Effector memory CD8-positive, alpha-beta T cell (primary cell): ENCODE results near the gene ATOX1.
"Not testable (repeated sequence)": the region's sequence is repeated elsewhere in the genome, so short reads cannot be mapped to it uniquely, and the experiment has no call there.

Experiments
- ATAC-seq: fragments of 150-1000 bp; cut with Tn5 transposase; replicated peaks from 2 replicates; pipeline ENCODE4 v1.10.0; 2021; ENCODE audit warnings: mild to moderate bottlenecking, moderate library complexity
- DNase-seq, 3 experiments: peaks; one replicate each; pipeline ENCODE4 v3.0.0; 2021
- H3K27ac Mint-ChIP-seq, 2 donors: one replicate each; pipeline ENCODE4 v1.8.0; 2022; ENCODE audit warnings: mild to moderate bottlenecking in 2 of 2, mixed read lengths in 2 of 2, moderate library complexity in 2 of 2
- H3K27me3 Mint-ChIP-seq, 2 donors: one replicate each; pipeline ENCODE4 v1.8.0; 2022; ENCODE audit warnings: mixed read lengths in 2 of 2
- H3K36me3 Mint-ChIP-seq: one replicate; pipeline ENCODE4 v1.8.0; 2022; ENCODE audit warnings: mild to moderate bottlenecking, moderate library complexity, mixed read lengths; ENCODE audit not compliant: insufficient read depth
- H3K4me1 Mint-ChIP-seq, 2 donors: one replicate each; pipeline ENCODE4 v1.8.0; 2022; ENCODE audit warnings: low read depth in 2 of 2, mixed read lengths in 2 of 2
- H3K4me3 Mint-ChIP-seq, 2 donors: one replicate each; pipeline ENCODE4 v1.8.0; 2022; ENCODE audit warnings: mild to moderate bottlenecking in 2 of 2, mixed read lengths in 2 of 2, moderate library complexity in 2 of 2
- H3K9me3 Mint-ChIP-seq, 2 donors: one replicate each; pipeline ENCODE4 v1.8.0; 2022; ENCODE audit warnings: mixed read lengths in 2 of 2

Gene ATOX1

DNA sequence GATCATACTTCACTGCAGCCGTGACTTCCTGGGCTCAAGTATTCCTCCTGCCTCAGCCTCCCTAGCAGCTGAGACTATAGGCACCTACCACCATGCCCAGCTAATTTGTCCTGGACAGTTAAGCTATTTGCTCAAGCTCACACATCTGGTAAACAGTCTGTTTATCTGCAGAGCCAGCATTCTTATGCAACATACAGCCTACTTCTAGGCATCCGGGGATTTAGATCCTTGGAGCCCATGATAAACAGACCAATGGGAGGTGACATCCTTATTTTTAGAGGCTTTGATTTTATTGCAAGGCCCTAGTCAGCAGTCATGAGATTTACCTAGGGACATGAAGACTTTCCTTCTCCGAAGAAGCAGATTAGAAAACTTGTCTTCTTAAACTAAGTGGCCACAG, 21.0 kb downstream of the ATOX1 start:
- Mint-ChIP-seq H3K4me1 (peaks cover 12 to 13% of the 10 kb centered on the region in 2 donors), H3K27me3 (no peaks in the 10 kb centered on the region), H3K27ac (peak overlapping the region in 1 of 2 donors; percentile 70), H3K9me3 (no peaks in the 10 kb centered on the region), H3K4me3 (no peak overlapping the region), H3K36me3 (peaks cover 19% of the 10 kb centered on the region)
- DNase-seq (no peak), ATAC-seq (no peak)

DNA sequence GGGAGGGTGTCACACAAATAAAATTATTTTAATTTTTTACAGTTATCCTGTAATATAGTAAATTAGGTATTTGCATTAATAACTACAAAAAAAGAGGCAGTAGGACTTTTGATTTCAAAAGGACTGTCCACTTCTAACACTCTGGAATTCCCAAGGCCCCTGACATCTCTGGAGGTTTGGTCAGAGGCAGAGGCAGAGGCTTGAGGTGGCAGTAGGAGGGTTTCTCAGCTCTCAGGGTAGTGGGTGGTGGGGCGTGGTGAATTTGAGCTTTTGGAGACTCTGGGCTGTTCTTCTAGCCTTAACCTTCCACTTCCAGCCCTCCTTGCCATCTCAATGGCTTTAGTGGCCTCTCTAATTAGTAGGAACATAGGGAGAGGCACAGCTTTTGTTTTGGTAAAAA, 22.8 kb downstream of the ATOX1 start:
- Mint-ChIP-seq H3K27ac (no peak overlapping the region), H3K27me3 (no peaks in the 10 kb centered on the region), H3K9me3 (no peaks in the 10 kb centered on the region), H3K4me1 (peaks cover 8% of the 10 kb centered on the region in 2 donors), H3K4me3 (no peak overlapping the region), H3K36me3 (peaks cover 16% of the 10 kb centered on the region)
- ATAC-seq (no peak), DNase-seq (no peak)

DNA sequence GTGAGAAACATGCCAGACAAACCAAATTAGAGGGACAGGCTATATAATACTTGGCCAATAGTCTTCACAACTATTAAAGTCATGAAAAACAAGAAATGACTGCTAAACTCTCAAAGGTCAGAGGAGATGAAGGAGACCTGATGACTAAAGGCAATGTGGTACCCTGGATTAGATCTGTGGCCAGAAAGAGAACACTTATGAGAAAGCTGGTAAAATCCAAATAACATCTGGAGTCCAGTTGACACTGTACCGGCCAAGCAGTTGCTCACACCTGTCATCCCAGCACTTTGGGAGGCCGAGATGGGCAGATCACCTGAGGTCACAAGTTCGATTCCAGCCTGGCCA, 24.4 kb downstream of the ATOX1 start:
- Mint-ChIP-seq H3K27ac (no peak overlapping the region), H3K27me3 (no peaks in the 10 kb centered on the region), H3K36me3 (peaks cover 19% of the 10 kb centered on the region), H3K9me3 (no peaks in the 10 kb centered on the region), H3K4me1 (peaks cover 2 to 4% of the 10 kb centered on the region in 2 donors), H3K4me3 (no peak overlapping the region)
- no peak for ATAC-seq
- DNase-seq, result no peak

DNA sequence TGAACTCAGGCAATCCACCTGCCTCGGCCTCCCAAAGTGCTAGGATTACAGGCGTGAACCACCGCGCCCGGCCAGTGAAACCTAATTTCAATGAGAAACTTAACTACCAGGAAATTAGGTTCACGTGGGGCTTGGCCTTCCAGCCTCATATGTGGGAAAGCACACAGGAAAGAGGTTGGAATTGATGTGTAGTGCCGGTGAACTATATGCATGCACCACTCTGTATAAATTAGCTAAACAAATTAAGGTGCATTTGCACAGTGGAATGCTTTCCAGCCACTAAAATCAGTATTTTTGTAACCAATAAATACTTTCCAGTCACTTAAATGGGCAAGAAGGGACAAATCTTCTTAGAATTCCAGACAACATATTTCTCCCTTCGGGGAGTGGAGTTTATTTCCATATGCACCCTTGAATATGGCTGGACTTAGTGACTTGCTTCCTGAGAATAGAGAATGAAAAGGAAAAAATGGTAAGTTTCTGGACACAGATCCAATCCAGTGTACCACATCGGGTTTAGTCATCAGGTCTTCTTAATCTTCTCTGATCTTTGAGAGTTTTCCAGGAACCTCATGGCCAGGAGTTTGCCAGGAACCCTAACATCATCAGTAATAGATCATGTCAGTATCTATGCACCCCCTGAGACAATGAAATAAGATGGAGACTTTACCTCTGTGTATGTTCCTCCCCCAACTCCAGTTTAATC, 24.9 kb downstream of the ATOX1 start:
- no peaks in the 10 kb centered on the region for H3K9me3 Mint-ChIP-seq
- H3K4me1 Mint-ChIP-seq, result peaks cover 2 to 4% of the 10 kb centered on the region in 2 donors
- no peaks in the 10 kb centered on the region for H3K27me3 Mint-ChIP-seq
- peaks cover 19% of the 10 kb centered on the region for H3K36me3 Mint-ChIP-seq
- DNase-seq (no peak), ATAC-seq (no peak)
- no peak overlapping the region for H3K27ac Mint-ChIP-seq
- no peak overlapping the region for H3K4me3 Mint-ChIP-seq

DNA sequence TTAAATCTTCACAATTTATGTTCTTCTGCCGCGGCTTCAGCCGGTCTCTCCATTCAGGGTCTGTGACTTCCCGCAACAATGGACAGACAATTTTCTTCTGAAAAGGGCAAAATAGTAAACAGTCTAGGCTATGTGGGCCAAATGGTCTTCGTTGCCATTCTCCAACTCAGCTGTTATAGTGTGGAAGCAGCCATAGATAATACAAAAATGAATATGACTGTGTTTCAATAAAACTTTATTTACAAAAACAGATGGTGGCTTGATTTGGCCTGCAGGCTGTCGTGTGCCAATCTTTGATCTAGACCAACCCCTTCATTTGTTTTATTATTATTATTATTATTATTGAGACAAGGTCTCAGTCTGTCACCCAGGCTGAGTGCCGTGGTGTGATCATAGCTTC, 28.1 kb downstream of the ATOX1 start:
- ATAC-seq (no peak), DNase-seq (no peak)
- H3K36me3 Mint-ChIP-seq, result peaks cover 24% of the 10 kb centered on the region
- no peak overlapping the region for H3K27ac Mint-ChIP-seq
- H3K4me1 Mint-ChIP-seq, result peaks cover 0 to 4% of the 10 kb centered on the region in 2 donors
- H3K27me3 Mint-ChIP-seq, result no peaks in the 10 kb centered on the region
- H3K9me3 Mint-ChIP-seq, result no peaks in the 10 kb centered on the region
- H3K4me3 Mint-ChIP-seq, result no peak overlapping the region

DNA sequence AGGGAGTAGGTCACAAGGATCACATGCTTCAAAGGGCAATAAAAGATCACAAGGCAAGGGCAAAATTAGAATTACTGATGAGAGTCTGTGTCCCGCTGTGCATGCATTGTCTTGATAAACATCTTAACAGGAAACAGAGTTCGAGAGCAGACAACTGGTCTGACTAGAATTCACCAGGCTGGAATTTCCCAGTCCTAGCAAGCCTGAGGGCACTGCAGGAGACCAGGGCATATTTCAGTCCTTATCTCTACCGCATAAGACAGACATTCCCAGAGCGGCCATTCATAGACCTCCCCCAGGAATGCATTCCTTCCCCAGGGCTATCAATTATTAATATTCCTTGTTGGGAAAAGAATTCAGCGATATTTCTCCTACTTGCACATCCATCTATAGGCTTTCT, 28.8 kb downstream of the ATOX1 start:
- Mint-ChIP-seq H3K36me3 (peaks cover 24% of the 10 kb centered on the region), H3K27ac (peak overlapping the region in 1 of 2 donors; percentile 65)
- not testable (repeated sequence) for DNase-seq, H3K9me3 Mint-ChIP-seq, H3K4me3 Mint-ChIP-seq, H3K4me1 Mint-ChIP-seq, H3K27me3 Mint-ChIP-seq, ATAC-seq

DNA sequence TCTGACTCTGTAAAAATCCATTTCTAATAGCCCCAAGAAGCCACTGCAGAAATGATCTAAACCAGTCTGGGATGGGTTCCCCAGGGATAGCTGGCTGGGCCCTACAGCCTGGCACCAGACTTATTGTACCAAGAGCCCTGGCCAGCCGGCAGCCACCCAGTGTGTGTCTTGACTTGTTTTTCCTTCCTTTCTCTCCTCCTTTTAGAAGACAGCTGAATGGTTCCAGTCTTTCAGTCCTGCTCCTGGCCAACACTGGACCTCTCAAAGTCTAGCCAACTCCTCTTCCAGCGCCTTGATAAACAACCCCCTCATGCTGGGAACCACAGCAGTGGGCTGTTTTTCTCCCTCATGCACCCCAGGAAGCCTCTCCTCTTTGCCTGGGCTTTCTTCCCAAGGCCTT, 34.1 kb downstream of the ATOX1 start:
- ATAC-seq (no peak), DNase-seq (no peak)
- Mint-ChIP-seq H3K27ac (no peak overlapping the region), H3K4me1 (peaks cover 0 to 2% of the 10 kb centered on the region in 2 donors), H3K4me3 (no peak overlapping the region), H3K9me3 (no peaks in the 10 kb centered on the region), H3K27me3 (no peaks in the 10 kb centered on the region), H3K36me3 (peaks cover 8% of the 10 kb centered on the region)

DNA sequence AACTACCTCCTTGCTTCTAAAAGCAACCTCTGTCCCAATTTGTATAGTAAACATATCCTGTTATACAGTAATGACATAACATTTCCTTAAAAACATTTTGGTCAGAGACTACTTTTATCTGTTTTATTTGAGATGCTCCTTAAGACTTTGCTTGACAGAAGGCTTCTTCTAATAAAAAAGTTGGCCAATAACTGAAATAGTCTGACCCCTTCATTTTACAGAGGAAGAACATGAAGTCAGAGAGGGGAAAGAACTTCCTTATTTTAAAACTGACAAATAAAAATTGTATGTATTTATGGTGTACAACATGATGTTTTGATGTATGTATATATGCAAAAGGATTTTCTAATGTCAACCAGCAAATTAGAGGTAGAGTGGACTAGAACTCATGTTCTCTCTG, 35.9 kb downstream of the ATOX1 start:
- ATAC-seq, result no peak
- H3K4me1 Mint-ChIP-seq, result no peaks in the 10 kb centered on the region
- peaks cover 4% of the 10 kb centered on the region for H3K36me3 Mint-ChIP-seq
- no peak for DNase-seq
- H3K27ac Mint-ChIP-seq, result no peak overlapping the region
- no peaks in the 10 kb centered on the region for H3K9me3 Mint-ChIP-seq
- no peak overlapping the region for H3K4me3 Mint-ChIP-seq
- no peaks in the 10 kb centered on the region for H3K27me3 Mint-ChIP-seq

DNA sequence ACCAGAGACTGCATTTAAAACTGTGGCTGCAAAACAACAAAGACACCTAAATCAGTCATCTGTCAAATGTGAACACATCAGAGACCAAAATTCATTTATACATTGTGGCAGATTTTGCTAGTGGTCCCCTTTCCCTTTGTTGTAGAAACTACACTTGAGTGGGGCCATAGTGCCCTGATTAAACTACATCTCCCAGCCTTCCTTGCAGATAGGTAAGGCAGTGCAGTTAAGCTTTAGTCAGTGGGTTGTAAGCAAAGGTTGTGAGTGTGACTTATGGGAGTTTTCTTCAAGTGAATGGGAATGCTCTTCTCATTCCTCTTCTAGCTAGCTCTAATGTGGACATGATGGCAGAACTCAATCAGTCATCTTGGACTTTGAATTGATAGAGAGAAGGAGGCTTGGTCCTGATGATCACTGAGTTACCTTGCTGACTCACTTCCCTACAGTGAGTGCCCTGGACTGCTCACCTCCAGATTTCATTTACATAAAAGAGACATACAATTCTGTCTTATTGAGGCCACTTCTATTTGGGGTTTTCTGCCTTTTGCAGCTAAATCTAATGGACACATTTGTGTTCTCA, 36.5 kb downstream of the ATOX1 start:
- Mint-ChIP-seq H3K36me3 (peaks cover 4% of the 10 kb centered on the region), H3K27me3 (no peaks in the 10 kb centered on the region), H3K27ac (no peak overlapping the region), H3K9me3 (no peaks in the 10 kb centered on the region), H3K4me3 (no peak overlapping the region), H3K4me1 (no peaks in the 10 kb centered on the region)
- no peak for ATAC-seq
- DNase-seq, result no peak

DNA sequence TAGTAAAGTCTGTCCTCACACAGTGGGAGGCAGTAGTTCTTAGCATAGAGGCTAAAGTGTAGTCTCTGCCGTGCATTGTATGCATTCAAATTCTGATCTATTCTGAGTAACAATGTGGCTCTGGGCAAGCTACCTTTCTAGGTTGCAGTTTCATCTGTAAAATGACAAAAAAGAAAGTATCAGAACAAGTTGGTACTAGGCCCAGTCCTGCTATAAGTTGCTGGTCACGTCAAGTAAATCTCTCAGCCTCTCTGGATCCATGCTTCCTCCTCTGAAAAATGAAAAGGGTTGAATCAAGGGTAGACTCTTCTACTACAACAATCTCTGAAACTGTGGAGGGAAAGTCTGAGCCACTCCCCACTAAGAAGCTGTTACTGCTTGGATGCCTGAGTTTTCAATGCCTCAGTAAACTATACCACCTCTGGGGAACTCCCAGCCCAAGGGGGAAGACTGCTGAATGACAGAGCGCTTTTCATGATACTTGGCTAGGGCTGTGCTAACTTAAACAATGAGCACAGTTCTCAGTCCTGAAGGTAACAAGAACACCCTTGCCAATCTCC, 37.3 kb downstream of the ATOX1 start:
- Mint-ChIP-seq H3K4me3 (no peak overlapping the region), H3K36me3 (peaks cover 4% of the 10 kb centered on the region), H3K9me3 (no peaks in the 10 kb centered on the region), H3K27me3 (no peaks in the 10 kb centered on the region), H3K4me1 (no peaks in the 10 kb centered on the region), H3K27ac (no peak overlapping the region)
- no peak for DNase-seq
- no peak for ATAC-seq

DNA sequence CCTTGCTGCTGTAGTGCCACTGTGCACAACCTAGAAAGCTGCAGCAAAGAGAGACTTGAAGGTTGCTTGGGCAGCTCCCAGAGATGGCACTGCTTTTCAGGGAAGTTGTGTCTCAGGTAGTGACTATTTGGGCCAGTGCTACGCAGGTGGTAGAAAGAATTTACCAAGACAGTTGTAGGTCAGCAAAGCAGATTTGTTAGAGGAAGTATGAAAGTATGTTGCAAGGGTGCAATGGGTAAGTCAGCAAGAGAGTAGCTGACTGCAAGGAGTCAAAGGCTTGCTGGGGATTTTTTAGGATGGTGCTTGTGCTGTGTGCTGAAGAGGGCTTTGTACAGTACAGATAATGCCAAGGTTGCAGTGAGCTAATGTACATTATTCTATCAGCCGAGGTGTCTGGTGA, 38.2 kb downstream of the ATOX1 start:
- Mint-ChIP-seq H3K27ac (no peak overlapping the region), H3K27me3 (no peaks in the 10 kb centered on the region), H3K4me3 (no peak overlapping the region), H3K36me3 (no peaks in the 10 kb centered on the region), H3K9me3 (no peaks in the 10 kb centered on the region), H3K4me1 (no peaks in the 10 kb centered on the region)
- no peak for ATAC-seq
- DNase-seq, result no peak

DNA sequence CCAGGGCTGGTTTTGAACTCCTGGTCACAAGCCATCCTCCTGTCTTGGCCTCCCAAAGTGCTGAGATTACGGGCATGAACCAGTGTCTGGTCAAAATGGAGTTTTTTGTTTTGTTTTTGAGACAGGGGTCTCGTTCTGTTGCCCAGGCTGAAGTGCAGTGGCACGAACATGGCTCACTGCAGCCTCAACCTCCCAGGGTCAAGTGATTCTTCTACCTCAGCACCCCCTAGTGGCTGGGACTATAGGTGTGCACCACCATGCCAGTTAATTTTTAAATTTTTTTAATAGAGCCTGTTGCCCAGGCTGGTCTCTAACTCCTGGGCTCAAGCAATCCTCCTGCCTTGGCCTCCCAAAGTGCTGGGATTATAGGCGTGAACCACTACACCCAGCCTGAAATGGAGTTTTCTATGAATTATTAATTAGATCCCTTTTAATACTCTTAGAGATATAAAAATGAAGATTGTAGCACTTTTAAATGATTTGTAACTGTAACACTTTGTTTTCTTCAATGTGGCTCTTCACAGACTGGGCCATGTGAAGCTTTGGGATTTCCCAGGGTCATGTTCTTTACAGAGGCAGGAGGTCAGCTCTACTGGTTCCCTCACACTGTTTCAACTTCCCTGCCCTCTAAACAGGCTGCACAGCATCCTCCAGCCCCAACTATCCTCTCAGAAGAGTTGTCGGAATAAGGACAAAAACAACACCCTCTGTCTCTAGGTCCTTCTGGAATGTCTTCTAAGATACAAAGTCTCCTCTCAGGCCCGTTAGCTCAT, 39.0 kb downstream of the ATOX1 start:
- Mint-ChIP-seq H3K4me3 (no peak overlapping the region), H3K36me3 (no peaks in the 10 kb centered on the region), H3K4me1 (no peaks in the 10 kb centered on the region), H3K27ac (no peak overlapping the region), H3K27me3 (no peaks in the 10 kb centered on the region), H3K9me3 (no peaks in the 10 kb centered on the region)
- no peak for DNase-seq
- ATAC-seq, result no peak

DNA sequence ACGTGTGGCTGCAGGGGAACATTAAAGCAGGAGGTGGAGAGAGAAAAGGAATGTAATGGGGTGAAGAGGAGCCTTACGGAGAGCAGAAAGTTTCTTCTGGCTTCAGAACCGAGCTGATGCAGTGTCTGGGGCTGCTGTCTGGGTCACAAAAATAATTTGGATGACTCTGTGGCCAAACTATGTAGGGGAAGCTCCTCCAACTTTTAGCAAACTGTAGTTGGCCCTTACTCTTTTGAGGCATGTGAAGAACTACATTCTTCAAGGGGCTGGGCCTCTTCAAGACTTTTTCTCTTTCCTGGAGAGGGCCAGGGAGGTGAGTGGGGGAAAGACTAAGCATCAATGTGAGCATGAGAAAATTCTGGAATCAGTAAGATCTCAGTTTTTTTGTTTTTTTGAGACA, 39.8 kb downstream of the ATOX1 start:
- no peak for DNase-seq
- H3K4me3 Mint-ChIP-seq, result no peak overlapping the region
- no peaks in the 10 kb centered on the region for H3K27me3 Mint-ChIP-seq
- no peak for ATAC-seq
- H3K36me3 Mint-ChIP-seq, result no peaks in the 10 kb centered on the region
- no peak overlapping the region for H3K27ac Mint-ChIP-seq
- no peaks in the 10 kb centered on the region for H3K9me3 Mint-ChIP-seq
- H3K4me1 Mint-ChIP-seq, result no peaks in the 10 kb centered on the region

DNA sequence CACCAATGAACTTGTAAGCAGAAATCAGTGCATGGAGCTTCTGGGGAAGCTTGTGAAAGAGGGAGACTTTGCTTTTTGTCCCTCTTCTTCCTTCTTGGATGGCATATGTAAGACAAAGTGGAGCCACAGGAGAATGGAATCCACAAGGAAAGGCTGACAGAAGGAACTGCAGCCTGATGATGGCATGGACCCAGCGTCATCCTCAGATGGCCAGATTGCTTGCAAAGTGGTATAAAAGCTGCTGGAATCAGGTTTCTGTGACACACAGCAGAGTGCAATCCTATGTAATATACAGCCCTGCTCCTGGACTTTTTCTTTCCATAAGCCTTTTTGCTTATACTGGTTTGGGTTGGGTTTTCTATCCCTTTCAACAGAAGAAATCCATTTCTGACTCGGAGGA, 40.3 kb downstream of the ATOX1 start:
- no peak for ATAC-seq
- H3K4me1 Mint-ChIP-seq, result no peaks in the 10 kb centered on the region
- no peaks in the 10 kb centered on the region for H3K36me3 Mint-ChIP-seq
- H3K27ac Mint-ChIP-seq, result no peak overlapping the region
- H3K4me3 Mint-ChIP-seq, result no peak overlapping the region
- no peaks in the 10 kb centered on the region for H3K9me3 Mint-ChIP-seq
- peaks cover under 1% of the 10 kb centered on the region in 2 donors for H3K27me3 Mint-ChIP-seq
- no peak for DNase-seq
